Type B pancreatic cell (in vitro differentiated cells): ENCODE measurements around the gene NCAN. TPM values are rescaled to one million over a fixed set of nuclear protein-coding genes. Genes with fewer than 3 reads are reported as not detected.

Source experiments
- DNase-seq: peaks from one replicate; pipeline ENCODE4 v3.0.0; 2021; ENCODE audit warnings: mixed read lengths; ENCODE audit not compliant: unreplicated experiment; ENCODE audit errors: extremely low spot score
- H3K27ac Mint-ChIP-seq: 2 replicates; pipeline ENCODE4 v1.8.0; 2021; ENCODE audit warnings: mild to moderate bottlenecking, mixed read lengths
- H3K27me3 Mint-ChIP-seq: 2 replicates; pipeline ENCODE4 v1.8.0; 2021; ENCODE audit warnings: mixed read lengths
- H3K36me3 Mint-ChIP-seq: 2 replicates; pipeline ENCODE4 v1.8.0; 2021; ENCODE audit warnings: mixed read lengths
- H3K4me1 Mint-ChIP-seq: one replicate; pipeline ENCODE4 v1.8.0; 2021; ENCODE audit warnings: mixed read lengths; ENCODE audit not compliant: unreplicated experiment
- H3K4me3 Mint-ChIP-seq: 2 replicates; pipeline ENCODE4 v1.8.0; 2021; ENCODE audit warnings: mild to moderate bottlenecking, mixed read lengths
- H3K9me3 Mint-ChIP-seq: 2 replicates; pipeline ENCODE4 v1.8.0; 2021; ENCODE audit warnings: mixed read lengths
- total RNA-seq: library from RNA; stranded (reverse); gene quantifications from 2 replicates; pipeline ENCODE4 v1.2.1, GENCODE V29; 2021; ENCODE audit warnings: low replicate concordance
- TF ChIP-seq, protein P1 (sequence below): fragments of 200-600 bp; sonication (generic); conservative IDR thresholded peaks from 2 replicates; pipeline ENCODE4 v1.5.0; 2021; ENCODE audit warnings: antibody characterized with exemption, mild to moderate bottlenecking

The NCAN gene
- total RNA-seq, 1 donor from 2014 or later = 0.80 TPM

DNA sequence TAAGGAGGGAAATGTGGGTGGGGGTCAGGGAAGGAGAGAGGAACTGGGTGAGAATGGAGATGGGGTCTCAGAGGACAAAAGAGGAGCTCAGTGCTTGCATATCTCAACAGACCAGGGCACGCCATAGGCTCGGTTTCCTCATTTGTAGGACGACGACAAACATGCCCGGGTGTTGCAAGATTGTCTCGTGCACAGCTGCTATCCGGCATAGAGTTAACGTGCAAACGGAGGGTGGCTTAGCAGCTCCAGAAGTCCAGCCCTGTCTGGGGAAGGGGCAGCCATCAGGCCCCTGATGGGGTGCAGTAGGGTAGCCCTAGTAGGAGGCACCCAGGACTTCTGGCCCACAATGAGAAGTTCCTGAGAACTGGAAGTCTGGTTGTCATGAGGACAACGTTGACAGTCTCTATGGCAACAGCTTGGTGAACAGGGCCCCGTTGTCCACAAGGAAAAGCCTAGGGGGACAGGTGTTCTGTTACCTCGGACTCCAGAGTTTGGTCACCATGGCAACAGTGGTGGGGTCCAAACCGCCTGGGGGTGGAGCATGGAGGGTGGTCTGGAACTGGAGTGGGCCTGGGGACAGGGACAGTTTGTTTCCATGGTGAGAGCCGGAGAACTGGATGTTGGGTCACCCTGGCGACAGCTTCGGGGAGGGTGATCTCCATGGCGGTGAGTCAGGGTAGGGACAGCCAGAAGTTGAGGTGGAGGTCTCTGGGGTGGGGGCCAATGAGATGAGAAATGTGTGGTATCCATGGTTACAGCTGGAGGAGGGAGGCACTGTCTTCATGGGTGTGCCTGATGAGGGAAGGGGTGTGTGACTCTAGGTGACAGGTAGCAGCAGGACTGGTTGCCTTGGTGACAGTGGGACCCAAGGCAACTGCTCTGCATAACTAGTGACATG lies 44.6 kb downstream of the NCAN start:
- no peaks in the 10 kb centered on the region for H3K9me3 Mint-ChIP-seq
- DNase-seq = no peak
- TF ChIP-seq, protein P1, sequence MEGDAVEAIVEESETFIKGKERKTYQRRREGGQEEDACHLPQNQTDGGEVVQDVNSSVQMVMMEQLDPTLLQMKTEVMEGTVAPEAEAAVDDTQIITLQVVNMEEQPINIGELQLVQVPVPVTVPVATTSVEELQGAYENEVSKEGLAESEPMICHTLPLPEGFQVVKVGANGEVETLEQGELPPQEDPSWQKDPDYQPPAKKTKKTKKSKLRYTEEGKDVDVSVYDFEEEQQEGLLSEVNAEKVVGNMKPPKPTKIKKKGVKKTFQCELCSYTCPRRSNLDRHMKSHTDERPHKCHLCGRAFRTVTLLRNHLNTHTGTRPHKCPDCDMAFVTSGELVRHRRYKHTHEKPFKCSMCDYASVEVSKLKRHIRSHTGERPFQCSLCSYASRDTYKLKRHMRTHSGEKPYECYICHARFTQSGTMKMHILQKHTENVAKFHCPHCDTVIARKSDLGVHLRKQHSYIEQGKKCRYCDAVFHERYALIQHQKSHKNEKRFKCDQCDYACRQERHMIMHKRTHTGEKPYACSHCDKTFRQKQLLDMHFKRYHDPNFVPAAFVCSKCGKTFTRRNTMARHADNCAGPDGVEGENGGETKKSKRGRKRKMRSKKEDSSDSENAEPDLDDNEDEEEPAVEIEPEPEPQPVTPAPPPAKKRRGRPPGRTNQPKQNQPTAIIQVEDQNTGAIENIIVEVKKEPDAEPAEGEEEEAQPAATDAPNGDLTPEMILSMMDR = no peak
- H3K4me3 Mint-ChIP-seq = no peak overlapping the region
- H3K4me1 Mint-ChIP-seq = peaks cover 7% of the 10 kb centered on the region
- peak overlapping the region; percentile 58 for H3K27ac Mint-ChIP-seq
- peaks cover 49% of the 10 kb centered on the region for H3K27me3 Mint-ChIP-seq
- no peaks in the 10 kb centered on the region for H3K36me3 Mint-ChIP-seq

GRCh38 chr19:19257137-19257536 lies 45.4 kb downstream of the NCAN start:
- peaks cover 45% of the 10 kb centered on the region for H3K27me3 Mint-ChIP-seq
- H3K9me3 Mint-ChIP-seq = no peaks in the 10 kb centered on the region
- H3K27ac Mint-ChIP-seq = no peak overlapping the region
- no peak overlapping the region for H3K4me3 Mint-ChIP-seq
- TF ChIP-seq, protein P1 = no peak
- no peak for DNase-seq
- no peaks in the 10 kb centered on the region for H3K36me3 Mint-ChIP-seq
- peaks cover 8% of the 10 kb centered on the region for H3K4me1 Mint-ChIP-seq

DNA sequence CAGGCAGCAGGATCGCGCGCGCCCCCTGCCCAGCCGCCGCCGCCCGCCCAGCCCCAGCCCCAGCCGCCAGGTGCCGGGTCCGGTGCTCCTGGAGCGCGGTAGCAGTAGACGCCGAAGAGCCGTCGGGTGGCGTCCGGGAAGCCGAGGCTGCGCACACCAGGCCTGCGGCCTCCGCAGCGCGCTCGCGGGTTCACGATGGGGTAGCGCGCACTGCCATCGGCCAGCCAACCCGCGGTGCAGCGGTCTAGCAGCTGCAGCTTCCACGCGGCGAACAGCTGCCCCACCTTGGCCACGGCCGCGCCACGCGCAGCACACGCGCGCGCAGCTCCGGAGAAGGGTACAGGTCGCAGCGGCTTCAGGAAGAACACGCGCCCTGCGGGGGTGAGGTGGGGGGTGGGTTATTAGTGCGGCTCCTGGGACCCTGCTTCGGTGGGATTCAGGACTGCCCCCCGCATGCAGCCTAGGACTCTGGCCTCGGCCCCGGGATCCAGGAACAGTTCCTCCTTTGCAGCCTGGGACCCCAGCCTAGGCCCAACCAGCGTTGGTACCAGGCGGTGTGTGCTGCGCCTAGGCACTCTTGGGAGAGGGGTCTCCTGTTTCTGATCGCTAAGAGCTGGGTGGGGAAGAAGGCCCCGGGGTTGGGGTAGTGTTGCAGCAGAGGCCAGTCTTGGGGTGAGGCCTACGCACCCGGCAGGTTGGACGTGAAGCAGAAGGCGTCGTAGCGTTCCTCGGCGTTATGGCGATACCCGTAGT lies 46.3 kb downstream of the NCAN start:
- Mint-ChIP-seq H3K4me1 (peaks cover 12% of the 10 kb centered on the region), H3K4me3 (no peak overlapping the region), H3K36me3 (no peaks in the 10 kb centered on the region), H3K27ac (no peak overlapping the region), H3K27me3 (peaks cover 52% of the 10 kb centered on the region), H3K9me3 (no peaks in the 10 kb centered on the region)
- DNase-seq = no peak
- TF ChIP-seq, protein P1 = no peak

DNA sequence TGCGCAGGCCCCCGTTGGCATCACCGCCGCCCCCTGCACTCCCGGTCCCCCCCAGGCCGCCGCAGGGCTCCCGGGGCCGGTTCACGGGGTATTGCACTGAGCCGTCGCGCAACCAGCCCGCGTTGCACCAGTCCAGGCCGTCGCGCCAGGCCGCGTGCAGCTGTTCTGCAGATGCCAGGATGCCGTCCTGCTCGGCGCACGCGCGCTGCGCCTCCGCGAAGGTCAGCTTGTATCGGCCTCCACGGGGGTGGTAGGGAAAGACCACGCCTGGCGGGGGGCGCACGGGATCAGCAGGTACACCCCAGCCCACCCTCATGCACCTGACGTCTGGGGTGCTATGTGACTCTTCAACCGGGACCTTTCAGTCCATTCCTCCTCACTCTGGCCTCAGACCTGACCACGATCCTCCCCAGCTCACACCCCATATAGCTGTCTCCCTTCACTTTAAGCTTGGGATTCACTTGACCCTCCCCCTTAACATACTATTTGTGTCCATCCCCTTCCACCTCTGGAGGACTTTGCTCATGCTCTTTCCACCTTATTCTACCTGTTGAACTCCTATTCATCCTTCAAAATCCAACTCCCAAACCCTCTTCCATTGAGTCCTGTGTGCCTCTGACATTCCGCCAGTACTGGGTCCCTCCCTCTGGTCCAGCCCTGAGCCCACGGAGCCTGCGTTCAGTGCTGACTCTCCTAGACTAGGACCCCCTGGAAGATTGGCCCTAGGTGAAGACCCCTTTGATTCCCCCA lies 47.0 kb downstream of the NCAN start:
- peaks cover 56% of the 10 kb centered on the region for H3K27me3 Mint-ChIP-seq
- H3K4me1 Mint-ChIP-seq = peaks cover 12% of the 10 kb centered on the region
- no peak overlapping the region for H3K27ac Mint-ChIP-seq
- TF ChIP-seq, protein P1 = no peak
- no peaks in the 10 kb centered on the region for H3K36me3 Mint-ChIP-seq
- DNase-seq = no peak
- H3K4me3 Mint-ChIP-seq = no peak overlapping the region
- no peaks in the 10 kb centered on the region for H3K9me3 Mint-ChIP-seq

GRCh38 chr19:19259741-19260140 lies 48.0 kb downstream of the NCAN start:
- Mint-ChIP-seq H3K9me3 (no peaks in the 10 kb centered on the region), H3K4me1 (peaks cover 12% of the 10 kb centered on the region), H3K27me3 (peaks cover 61% of the 10 kb centered on the region), H3K4me3 (peak overlapping the region; percentile 51), H3K36me3 (no peaks in the 10 kb centered on the region), H3K27ac (no peak overlapping the region)
- TF ChIP-seq, protein P1 = no peak
- no peak for DNase-seq
